Astrocyte of the spinal cord (primary cell): ENCODE data around the gene SPO11.

ENCODE experiments used
- DNase-seq: peaks from one replicate; pipeline ENCODE4 v3.0.0; 2011; ENCODE audit warnings: low read depth, low spot score
- H3K4me3 ChIP-seq: 2 replicates; pipeline ENCODE4 v1.5.1; 2011; ENCODE audit warnings: low read depth, mild to moderate bottlenecking, low read length, moderate library complexity
- in situ Hi-C: cut with HindIII; loops from 2 replicates; pipeline ENCODE4 v1.10.0; 2017; ENCODE audit warnings: low sequenced_read_pairs
- TF ChIP-seq, protein P1 (sequence below): IDR thresholded peaks from 2 replicates; pipeline ENCODE4 v1.5.1; 2012; ENCODE audit warnings: low read depth, mild to moderate bottlenecking, low read length, inconsistent platforms

SPO11 gene

GRCh38 chr20:57322476-57322875 is 7.1 kb upstream of the SPO11 start:
- in situ Hi-C loops: no loop called here
- no peak overlapping the region for H3K4me3 ChIP-seq
- TF ChIP-seq, protein P1, sequence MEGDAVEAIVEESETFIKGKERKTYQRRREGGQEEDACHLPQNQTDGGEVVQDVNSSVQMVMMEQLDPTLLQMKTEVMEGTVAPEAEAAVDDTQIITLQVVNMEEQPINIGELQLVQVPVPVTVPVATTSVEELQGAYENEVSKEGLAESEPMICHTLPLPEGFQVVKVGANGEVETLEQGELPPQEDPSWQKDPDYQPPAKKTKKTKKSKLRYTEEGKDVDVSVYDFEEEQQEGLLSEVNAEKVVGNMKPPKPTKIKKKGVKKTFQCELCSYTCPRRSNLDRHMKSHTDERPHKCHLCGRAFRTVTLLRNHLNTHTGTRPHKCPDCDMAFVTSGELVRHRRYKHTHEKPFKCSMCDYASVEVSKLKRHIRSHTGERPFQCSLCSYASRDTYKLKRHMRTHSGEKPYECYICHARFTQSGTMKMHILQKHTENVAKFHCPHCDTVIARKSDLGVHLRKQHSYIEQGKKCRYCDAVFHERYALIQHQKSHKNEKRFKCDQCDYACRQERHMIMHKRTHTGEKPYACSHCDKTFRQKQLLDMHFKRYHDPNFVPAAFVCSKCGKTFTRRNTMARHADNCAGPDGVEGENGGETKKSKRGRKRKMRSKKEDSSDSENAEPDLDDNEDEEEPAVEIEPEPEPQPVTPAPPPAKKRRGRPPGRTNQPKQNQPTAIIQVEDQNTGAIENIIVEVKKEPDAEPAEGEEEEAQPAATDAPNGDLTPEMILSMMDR: no peak
- no peak for DNase-seq

DNA sequence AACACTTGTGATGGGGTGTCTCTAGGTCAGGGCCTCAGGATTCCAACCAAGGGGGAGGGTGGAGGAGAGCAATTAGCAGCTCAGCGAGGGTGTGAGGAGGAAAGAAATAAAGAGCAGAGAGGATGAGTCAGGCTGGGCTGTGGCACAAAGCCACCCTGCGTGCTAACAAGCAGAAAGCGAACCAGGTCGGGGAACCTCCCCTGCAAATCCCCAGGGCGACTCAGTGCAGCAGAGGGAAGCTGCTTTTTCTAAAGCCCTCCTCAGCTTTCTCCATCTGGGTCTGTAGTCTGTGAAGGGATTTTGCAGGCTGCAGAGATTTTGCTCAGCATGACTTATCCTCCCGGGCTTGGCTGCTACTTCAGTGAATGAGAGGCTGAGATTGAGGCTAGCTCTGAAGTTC is 6.6 kb upstream of the SPO11 start:
- TF ChIP-seq, protein P1: no peak
- in situ Hi-C loops: no loop called here
- H3K4me3 ChIP-seq: no peak overlapping the region
- no peak for DNase-seq

- in situ Hi-C loops: no loop called here
- TF ChIP-seq, protein P1: no peak
These were observed 3.8 kb upstream of the SPO11 start for GRCh38 chr20:57325632-57326356.

GRCh38 chr20:57326667-57327455 is 2.7 kb upstream of the SPO11 start:
- no peak for DNase-seq
- TF ChIP-seq, protein P1: no peak
- in situ Hi-C loops: no loop called here
- H3K4me3 ChIP-seq: no peak overlapping the region

More at GRCh38 chr20:57325632-57326356, 3.8 kb upstream of the SPO11 start:
- no peak overlapping the region for H3K4me3 ChIP-seq
- DNase-seq: no peak

- in situ Hi-C loops: no loop called here
- TF ChIP-seq, protein P1: no peak
- H3K4me3 ChIP-seq: no peak overlapping the region
- DNase-seq: no peak
These were observed 1.8 kb upstream of the SPO11 start for GRCh38 chr20:57327820-57328219.

- in situ Hi-C loops: no loop called here
- no peak for DNase-seq
These were observed 1.4 kb downstream of the SPO11 start for GRCh38 chr20:57330998-57331397.

More at GRCh38 chr20:57330998-57331397, 1.4 kb downstream of the SPO11 start:
- H3K4me3 ChIP-seq: no peak overlapping the region
- TF ChIP-seq, protein P1: no peak
